ENCODE measurements around the gene NDFIP1. TPM values are rescaled to one million over a fixed set of nuclear protein-coding genes. Genes with fewer than 3 reads are reported as not detected.

Gene NDFIP1, protein sequence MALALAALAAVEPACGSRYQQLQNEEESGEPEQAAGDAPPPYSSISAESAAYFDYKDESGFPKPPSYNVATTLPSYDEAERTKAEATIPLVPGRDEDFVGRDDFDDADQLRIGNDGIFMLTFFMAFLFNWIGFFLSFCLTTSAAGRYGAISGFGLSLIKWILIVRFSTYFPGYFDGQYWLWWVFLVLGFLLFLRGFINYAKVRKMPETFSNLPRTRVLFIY
- 10 to 100 TPM; 37.1 to 63.5 (median 42.5) TPM for total RNA-seq

- ATAC-seq (peak; percentile 90), DNase-seq (peak; percentile 68 to 81)
- H3K4me1 ChIP-seq = peaks cover 25 to 32% of the 10 kb centered on the region in 2 donors
- in situ Hi-C loops (cut with MboI; ENCODE audit: low sequenced_read_pairs in 4 of 4) = loop anchor here in 1 of 4 donors (5.0 kb wide), 1 partner anchor 91 kb away; no protein-coding TSS in a partner anchor
- H3K9me3 ChIP-seq = no peaks in the 10 kb centered on the region
- no peaks in the 10 kb centered on the region for H3K36me3 ChIP-seq
- TF ChIP-seq POLR2A (IDR thresholded peaks at IDR 0.05) = peak; percentile 91 to 92
- TF ChIP-seq, protein P1, sequence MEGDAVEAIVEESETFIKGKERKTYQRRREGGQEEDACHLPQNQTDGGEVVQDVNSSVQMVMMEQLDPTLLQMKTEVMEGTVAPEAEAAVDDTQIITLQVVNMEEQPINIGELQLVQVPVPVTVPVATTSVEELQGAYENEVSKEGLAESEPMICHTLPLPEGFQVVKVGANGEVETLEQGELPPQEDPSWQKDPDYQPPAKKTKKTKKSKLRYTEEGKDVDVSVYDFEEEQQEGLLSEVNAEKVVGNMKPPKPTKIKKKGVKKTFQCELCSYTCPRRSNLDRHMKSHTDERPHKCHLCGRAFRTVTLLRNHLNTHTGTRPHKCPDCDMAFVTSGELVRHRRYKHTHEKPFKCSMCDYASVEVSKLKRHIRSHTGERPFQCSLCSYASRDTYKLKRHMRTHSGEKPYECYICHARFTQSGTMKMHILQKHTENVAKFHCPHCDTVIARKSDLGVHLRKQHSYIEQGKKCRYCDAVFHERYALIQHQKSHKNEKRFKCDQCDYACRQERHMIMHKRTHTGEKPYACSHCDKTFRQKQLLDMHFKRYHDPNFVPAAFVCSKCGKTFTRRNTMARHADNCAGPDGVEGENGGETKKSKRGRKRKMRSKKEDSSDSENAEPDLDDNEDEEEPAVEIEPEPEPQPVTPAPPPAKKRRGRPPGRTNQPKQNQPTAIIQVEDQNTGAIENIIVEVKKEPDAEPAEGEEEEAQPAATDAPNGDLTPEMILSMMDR (IDR thresholded peaks at IDR 0.05 in 4 of 5, conservative IDR thresholded peaks at IDR 0.05 in 1 of 5) = peak in 2 of 5 experiments; percentile 11 to 30
- peak within 1 kb of the TSS; percentile 83 to 98 (median 96) for H3K27ac ChIP-seq
- H3K27me3 ChIP-seq = no peaks in the 10 kb centered on the region
- intact Hi-C loops (cut with DNase I; ENCODE audit: low total_unique reads) = loop anchor here (2.0 to 5.0 kb wide), 2 partner anchors 34 to 94 kb away; no protein-coding TSS in a partner anchor
- H3K4me3 ChIP-seq = peak within 1 kb of the TSS; percentile 64 to 86 (median 70)
These were observed at the start of gene NDFIP1 for GRCh38 chr5:142108432-142109330. Gene NDFIP1 (plus strand): TSS chr5:142108779. CDS start chr5:142108975, 196 bp downstream.

DNA sequence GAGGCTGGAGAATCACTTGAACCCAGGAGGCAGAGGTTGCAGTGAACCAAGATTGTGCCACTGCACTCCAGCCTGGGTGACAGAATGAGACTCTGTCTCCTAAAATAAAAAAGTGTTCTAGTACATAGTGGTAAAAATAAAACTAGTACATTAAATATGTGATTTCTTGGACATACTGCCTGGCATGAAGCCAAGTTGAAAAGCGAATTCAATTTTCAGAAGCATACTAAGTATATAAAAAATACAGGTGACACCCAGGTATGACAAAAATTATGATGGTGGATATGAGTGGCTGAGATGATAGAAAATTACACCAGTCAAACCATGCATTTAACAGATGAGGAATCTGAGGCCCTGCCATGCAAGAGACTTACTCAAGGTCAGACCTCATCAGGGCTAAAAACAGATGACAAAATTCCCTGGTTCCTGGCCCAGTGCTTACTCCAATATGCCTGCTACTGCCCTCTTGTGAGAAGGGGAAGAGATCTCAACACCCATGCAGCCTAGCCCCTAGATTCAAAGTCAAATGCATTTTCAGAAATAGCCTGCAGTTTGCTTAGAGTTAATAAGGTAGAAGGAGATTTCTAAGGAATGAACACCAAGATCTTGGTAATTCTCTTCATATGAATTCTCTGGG is 49.2 kb upstream of the NDFIP1 start:
- no peaks in the 10 kb centered on the region for H3K27me3 ChIP-seq
- H3K27ac ChIP-seq = peak overlapping the region in 2 of 4 donors; percentile 27 to 44
- H3K36me3 ChIP-seq = no peaks in the 10 kb centered on the region
- H3K4me3 ChIP-seq = no peak overlapping the region
- peak in 1 of 2 donors; percentile 38 for DNase-seq
- TF ChIP-seq POLR2A (IDR thresholded peaks at IDR 0.05) = no peak
- TF ChIP-seq, protein P1 (IDR thresholded peaks at IDR 0.05 in 4 of 5, conservative IDR thresholded peaks at IDR 0.05 in 1 of 5) = peak in 2 of 5 experiments; percentile 11 to 13
- ATAC-seq = peak; percentile 61 to 69
- intact Hi-C loops (cut with DNase I; ENCODE audit: low total_unique reads) (no loop called here), in situ Hi-C loops (cut with MboI; ENCODE audit: low sequenced_read_pairs in 4 of 4) (no loop called here)
- peaks cover 6 to 17% of the 10 kb centered on the region in 2 donors for H3K4me1 ChIP-seq
- no peaks in the 10 kb centered on the region for H3K9me3 ChIP-seq

DNA sequence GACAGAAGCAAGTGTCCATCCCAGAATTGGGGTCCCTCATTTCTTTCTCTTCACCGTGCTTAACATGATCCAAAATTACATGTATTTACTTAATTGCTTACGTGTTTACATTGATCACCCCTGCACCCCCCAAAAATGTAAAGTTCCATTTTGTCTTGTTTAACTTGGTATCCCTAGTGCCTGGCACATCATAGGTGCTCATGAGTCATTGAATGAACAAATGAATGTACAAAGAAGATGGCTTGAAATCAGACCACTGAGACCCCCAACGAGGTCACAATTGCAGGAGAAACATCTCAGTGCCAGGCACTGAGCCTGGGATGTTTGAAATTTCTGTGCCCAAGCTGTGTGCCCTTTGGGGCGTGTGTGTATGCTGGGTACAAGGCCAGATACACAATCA is 45.2 kb upstream of the NDFIP1 start:
- TF ChIP-seq, protein P1 (IDR thresholded peaks at IDR 0.05 in 4 of 5, conservative IDR thresholded peaks at IDR 0.05 in 1 of 5) = no peak
- no peak for TF ChIP-seq POLR2A (IDR thresholded peaks at IDR 0.05)
- Histone ChIP-seq H3K27ac (peak overlapping the region; percentile 32 to 64 (median 45)), H3K9me3 (no peaks in the 10 kb centered on the region), H3K27me3 (no peaks in the 10 kb centered on the region), H3K36me3 (no peaks in the 10 kb centered on the region), H3K4me3 (peak overlapping the region in 3 of 4 donors; percentile 32 to 37 (median 37)), H3K4me1 (peaks cover 6 to 18% of the 10 kb centered on the region in 2 donors)
- in situ Hi-C loops (cut with MboI; ENCODE audit: low sequenced_read_pairs in 4 of 4) = no loop called here
- DNase-seq (no peak), ATAC-seq (no peak)
- intact Hi-C loops (cut with DNase I; ENCODE audit: low total_unique reads) = no loop called here

- intact Hi-C loops (cut with DNase I; ENCODE audit: low total_unique reads) = no loop called here
- in situ Hi-C loops (cut with MboI; ENCODE audit: low sequenced_read_pairs in 4 of 4) = no loop called here
- Histone ChIP-seq H3K36me3 (no peaks in the 10 kb centered on the region), H3K4me1 (peaks cover 6 to 17% of the 10 kb centered on the region in 2 donors), H3K9me3 (no peaks in the 10 kb centered on the region), H3K27ac (peak overlapping the region; percentile 32 to 64 (median 45)), H3K4me3 (peak overlapping the region; percentile 26 to 37 (median 34)), H3K27me3 (no peaks in the 10 kb centered on the region)
- TF ChIP-seq, protein P1 (IDR thresholded peaks at IDR 0.05 in 4 of 5, conservative IDR thresholded peaks at IDR 0.05 in 1 of 5) = no peak
- TF ChIP-seq POLR2A (IDR thresholded peaks at IDR 0.05) = no peak
- DNase-seq (peak; percentile 35 to 52), ATAC-seq (peak; percentile 79 to 83)
These were observed 44.7 kb upstream of the NDFIP1 start for GRCh38 chr5:142063878-142064331.
